Astrocyte (in vitro differentiated cells and primary cell): ENCODE data around the gene LRMDA. TPM values are rescaled to one million over a fixed set of nuclear protein-coding genes. Genes with fewer than 3 reads are reported as not detected.

ENCODE experiments used
- DNase-seq: peaks from one replicate; pipeline ENCODE4 v3.0.0-alpha.2; 2010; ENCODE audit warnings: low read depth
- FAIRE-seq: peaks from 2 replicates; lab custom pipeline; 2011; peaks lifted over from hg19 to GRCh38; lab: Jason Lieb, UNC
- H2AFZ ChIP-seq: 2 replicates; pipeline ENCODE4 v1.6.0; 2012; ENCODE audit warnings: low read depth, low read length, inconsistent platforms
- H3K27ac ChIP-seq: 2 replicates; pipeline ENCODE4 v1.5.1; 2011; ENCODE audit warnings: low read depth, low read length, inconsistent platforms
- H3K27me3 ChIP-seq: 2 replicates; pipeline ENCODE4 v1.6.0; 2011; ENCODE audit warnings: low read length, inconsistent platforms; ENCODE audit not compliant: insufficient read depth
- H3K36me3 ChIP-seq: 2 replicates; pipeline ENCODE4 v1.5.1; 2011; ENCODE audit warnings: low read length, inconsistent platforms; ENCODE audit not compliant: insufficient read depth
- H3K4me1 ChIP-seq: 2 replicates; pipeline ENCODE4 v1.5.1; 2011; ENCODE audit warnings: low read length, inconsistent platforms; ENCODE audit not compliant: insufficient read depth
- H3K4me2 ChIP-seq: 2 replicates; pipeline ENCODE4 v1.6.0; 2012; ENCODE audit warnings: low read length, inconsistent platforms
- H3K4me3 ChIP-seq: 2 replicates; pipeline ENCODE4 v1.5.1; 2011; ENCODE audit warnings: low read depth, mild to moderate bottlenecking, low read length, inconsistent platforms; ENCODE audit not compliant: insufficient read depth
- H3K79me2 ChIP-seq: 2 replicates; pipeline ENCODE4 v1.6.0; 2012; ENCODE audit warnings: mild to moderate bottlenecking, low read length, inconsistent platforms; ENCODE audit not compliant: insufficient read depth
- H3K9ac ChIP-seq: 2 replicates; pipeline ENCODE4 v1.6.0; 2012; ENCODE audit warnings: mild to moderate bottlenecking, low read length, inconsistent platforms
- H3K9me3 ChIP-seq: 2 replicates; pipeline ENCODE4 v1.5.1; 2012; ENCODE audit warnings: low read depth, mild to moderate bottlenecking, low read length, inconsistent platforms; ENCODE audit not compliant: insufficient read depth
- H4K20me1 ChIP-seq: 2 replicates; pipeline ENCODE4 v1.6.0; 2012; ENCODE audit warnings: low read length, inconsistent platforms; ENCODE audit not compliant: insufficient read depth
- H3K27ac Mint-ChIP-seq: one replicate; pipeline ENCODE4 v1.8.0; 2021; ENCODE audit warnings: mild to moderate bottlenecking, mixed read lengths; ENCODE audit not compliant: unreplicated experiment
- H3K27me3 Mint-ChIP-seq: one replicate; pipeline ENCODE4 v1.8.0; 2021; ENCODE audit warnings: low read depth, mixed read lengths; ENCODE audit not compliant: unreplicated experiment
- H3K36me3 Mint-ChIP-seq: one replicate; pipeline ENCODE4 v1.8.0; 2021; ENCODE audit warnings: low read depth, mixed read lengths; ENCODE audit not compliant: unreplicated experiment
- H3K4me1 Mint-ChIP-seq: one replicate; pipeline ENCODE4 v1.8.0; 2021; ENCODE audit warnings: low read depth, mixed read lengths; ENCODE audit not compliant: unreplicated experiment
- H3K4me3 Mint-ChIP-seq: one replicate; pipeline ENCODE4 v1.8.0; 2021; ENCODE audit warnings: mild to moderate bottlenecking, moderate library complexity, mixed read lengths; ENCODE audit not compliant: unreplicated experiment
- H3K9me3 Mint-ChIP-seq: one replicate; pipeline ENCODE4 v1.8.0; 2021; ENCODE audit warnings: mild to moderate bottlenecking, mixed read lengths; ENCODE audit not compliant: unreplicated experiment
- EZH2 ChIP-seq: IDR thresholded peaks from 2 replicates; pipeline ENCODE4 v1.6.1; 2012; ENCODE audit warnings: mild to moderate bottlenecking, low read length, inconsistent platforms; ENCODE audit not compliant: insufficient read depth
- total RNA-seq: library from RNA; stranded (reverse); gene quantifications from 2 replicates; pipeline ENCODE4 v1.2.1, GENCODE V29; 2021
- TF ChIP-seq, protein P1 (sequence below): IDR thresholded peaks from 2 replicates; pipeline ENCODE4 v1.5.1; 2011; ENCODE audit warnings: low read depth, mild to moderate bottlenecking, inconsistent platforms, low read length, moderate library complexity; ENCODE audit not compliant: insufficient read depth

The LRMDA gene
- total RNA-seq, 1 donor from 2014 or later = 2.7 TPM

DNA sequence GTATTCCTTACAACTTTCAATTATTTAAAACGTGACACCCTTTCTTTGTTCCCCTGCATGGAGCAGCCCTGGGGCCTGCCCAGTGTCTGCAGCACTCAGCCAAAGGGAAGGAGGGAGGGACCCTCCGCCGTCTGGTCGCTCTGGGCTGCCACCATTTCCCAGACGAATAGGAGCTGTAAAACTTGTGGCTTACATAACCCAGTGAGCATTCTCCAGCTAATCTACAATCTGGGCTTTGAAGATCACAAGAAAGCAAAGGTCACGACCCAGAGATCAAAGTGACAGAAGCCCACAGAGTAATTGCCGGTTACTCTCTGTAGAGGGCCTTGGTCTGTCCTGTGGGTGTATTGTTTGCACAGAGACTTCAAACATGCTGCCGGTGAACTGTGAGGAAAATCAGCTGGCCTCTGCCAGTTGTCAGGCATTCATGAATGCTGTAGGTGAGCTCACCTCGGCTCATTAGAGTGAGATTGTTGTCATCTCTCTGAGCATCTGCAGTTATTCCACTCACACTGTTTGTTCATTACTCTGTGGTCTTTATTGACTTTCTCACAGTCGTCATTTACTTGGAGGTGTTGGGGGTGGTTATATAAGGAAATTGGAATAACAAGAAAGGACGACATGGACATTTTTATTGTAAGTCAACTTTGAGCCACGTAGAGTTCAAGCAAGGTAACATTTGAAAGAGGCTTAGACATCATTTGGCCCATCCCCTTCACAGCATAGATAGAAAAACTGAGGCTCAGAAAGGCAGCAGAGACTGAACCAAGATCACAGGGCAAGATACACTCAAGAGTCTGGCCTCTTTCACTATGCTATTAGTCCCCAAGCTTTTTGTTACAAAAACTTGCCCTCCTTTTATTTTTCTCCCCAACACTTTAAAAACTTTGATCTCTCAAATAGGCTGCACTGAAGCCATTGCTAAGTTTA, 619.8 kb downstream of the LRMDA start:
- H3K27me3 ChIP-seq = peaks cover 6% of the 10 kb centered on the region
- H3K36me3 ChIP-seq = no peaks in the 10 kb centered on the region
- no peak overlapping the region for H2AFZ ChIP-seq
- no peaks in the 10 kb centered on the region for H3K79me2 ChIP-seq
- peaks cover 11% of the 10 kb centered on the region for H3K4me1 Mint-ChIP-seq
- H3K36me3 Mint-ChIP-seq = no peaks in the 10 kb centered on the region
- no peak overlapping the region for H3K27ac ChIP-seq
- no peaks in the 10 kb centered on the region for H3K4me1 ChIP-seq
- H3K9me3 Mint-ChIP-seq = no peaks in the 10 kb centered on the region
- no peak overlapping the region for H3K9ac ChIP-seq
- no peak overlapping the region for H3K4me3 ChIP-seq
- DNase-seq = no peak
- no peak for FAIRE-seq
- H3K9me3 ChIP-seq = peaks cover 10% of the 10 kb centered on the region
- H3K4me2 ChIP-seq = no peak overlapping the region
- peak overlapping the region; percentile 18 for H3K27ac Mint-ChIP-seq
- H3K4me3 Mint-ChIP-seq = peak overlapping the region; percentile 73
- no peak for TF ChIP-seq EZH2
- TF ChIP-seq, protein P1, sequence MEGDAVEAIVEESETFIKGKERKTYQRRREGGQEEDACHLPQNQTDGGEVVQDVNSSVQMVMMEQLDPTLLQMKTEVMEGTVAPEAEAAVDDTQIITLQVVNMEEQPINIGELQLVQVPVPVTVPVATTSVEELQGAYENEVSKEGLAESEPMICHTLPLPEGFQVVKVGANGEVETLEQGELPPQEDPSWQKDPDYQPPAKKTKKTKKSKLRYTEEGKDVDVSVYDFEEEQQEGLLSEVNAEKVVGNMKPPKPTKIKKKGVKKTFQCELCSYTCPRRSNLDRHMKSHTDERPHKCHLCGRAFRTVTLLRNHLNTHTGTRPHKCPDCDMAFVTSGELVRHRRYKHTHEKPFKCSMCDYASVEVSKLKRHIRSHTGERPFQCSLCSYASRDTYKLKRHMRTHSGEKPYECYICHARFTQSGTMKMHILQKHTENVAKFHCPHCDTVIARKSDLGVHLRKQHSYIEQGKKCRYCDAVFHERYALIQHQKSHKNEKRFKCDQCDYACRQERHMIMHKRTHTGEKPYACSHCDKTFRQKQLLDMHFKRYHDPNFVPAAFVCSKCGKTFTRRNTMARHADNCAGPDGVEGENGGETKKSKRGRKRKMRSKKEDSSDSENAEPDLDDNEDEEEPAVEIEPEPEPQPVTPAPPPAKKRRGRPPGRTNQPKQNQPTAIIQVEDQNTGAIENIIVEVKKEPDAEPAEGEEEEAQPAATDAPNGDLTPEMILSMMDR = no peak
- no peaks in the 10 kb centered on the region for H4K20me1 ChIP-seq
- peaks cover 32% of the 10 kb centered on the region for H3K27me3 Mint-ChIP-seq

DNA sequence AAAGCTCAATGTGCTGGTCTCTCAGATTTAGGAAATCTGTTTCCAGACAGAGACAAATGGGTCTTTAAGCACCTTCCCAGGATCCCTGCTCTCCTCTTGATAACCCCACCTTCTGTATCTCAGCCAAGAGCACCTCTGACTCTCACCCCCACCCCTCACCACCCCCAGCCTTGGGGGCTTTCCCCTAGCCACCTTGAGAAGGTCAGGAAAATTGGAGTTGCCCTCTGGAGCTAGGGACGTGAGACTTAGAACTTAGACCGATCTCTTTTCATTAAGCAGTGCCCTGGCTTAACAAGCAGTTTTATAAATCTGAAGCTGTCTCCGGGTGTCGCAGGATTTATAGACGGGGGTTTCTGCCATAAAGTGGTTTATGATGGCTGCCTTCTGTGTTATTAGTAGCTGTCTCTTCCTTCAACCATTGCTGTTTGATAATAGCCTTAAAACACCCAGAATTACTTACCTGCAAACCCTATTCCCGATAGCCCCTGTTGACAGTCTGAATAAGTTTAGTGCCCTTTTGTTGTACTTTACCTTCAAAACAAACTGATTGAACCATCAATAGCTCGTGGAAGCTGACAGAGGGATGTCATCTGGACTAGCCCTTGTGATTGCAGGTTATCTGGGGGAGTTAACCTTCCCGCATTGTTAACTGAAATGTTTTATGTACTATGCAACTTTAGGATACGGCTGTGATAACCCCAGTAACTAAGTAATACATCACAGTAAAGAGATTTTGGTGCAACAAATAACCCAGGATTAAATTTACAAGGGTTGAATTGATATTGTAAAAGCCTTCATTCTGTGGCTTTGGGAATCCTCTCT, 621.5 kb downstream of the LRMDA start:
- H3K27ac Mint-ChIP-seq = no peak overlapping the region

More for the DNA sequence above, 621.5 kb downstream of the LRMDA start:
- H3K9ac ChIP-seq = no peak overlapping the region
- H3K4me1 Mint-ChIP-seq = peaks cover 11% of the 10 kb centered on the region
- FAIRE-seq = no peak
- H3K4me1 ChIP-seq = no peaks in the 10 kb centered on the region
- no peak overlapping the region for H3K4me3 ChIP-seq
- H3K27me3 ChIP-seq = peaks cover 4% of the 10 kb centered on the region
- H4K20me1 ChIP-seq = no peaks in the 10 kb centered on the region
- H3K27ac ChIP-seq = no peak overlapping the region
- no peak overlapping the region for H2AFZ ChIP-seq
- H3K36me3 ChIP-seq = no peaks in the 10 kb centered on the region
- peaks cover 5% of the 10 kb centered on the region for H3K9me3 Mint-ChIP-seq
- DNase-seq = no peak
- H3K4me3 Mint-ChIP-seq = no peak overlapping the region
- no peaks in the 10 kb centered on the region for H3K36me3 Mint-ChIP-seq
- H3K9me3 ChIP-seq = peaks cover 14% of the 10 kb centered on the region
- H3K4me2 ChIP-seq = no peak overlapping the region
- H3K79me2 ChIP-seq = no peaks in the 10 kb centered on the region
- peaks cover 24% of the 10 kb centered on the region for H3K27me3 Mint-ChIP-seq
- TF ChIP-seq EZH2 = no peak
- TF ChIP-seq, protein P1 = no peak
